K562 (cell line): ENCODE results near the gene ACLY. TPM values are rescaled to one million over a fixed set of nuclear protein-coding genes. Genes with fewer than 3 reads are reported as not detected.

ENCODE experiments used
- CEBPG ChIP-seq, 3 experiments: fragments of 200-800 bp in 1 of 3; sonication (Bioruptor generic) in 1 of 3; sonication (generic) in 1 of 3; formaldehyde crosslinking in 1 of 3; IDR thresholded peaks in 2 of 3; conservative IDR thresholded peaks in 1 of 3; 2 replicates each; pipeline versions ENCODE4 v1.6.1 to v1.8.0; 2016 to 2022; ENCODE audit warnings: missing compliant biosample characterization in 2 of 3, missing genetic modification characterization in 2 of 3, mild to moderate bottlenecking in 1 of 3, missing genetic modification reagents in 1 of 3
- CHD4 ChIP-seq: fragments of 200-600 bp; sonication (generic); IDR thresholded peaks from 3 replicates; pipeline ENCODE4 v1.6.1; 2012; ENCODE audit warnings: low read depth, mild to moderate bottlenecking, mixed read lengths, low read length, inconsistent platforms; ENCODE audit not compliant: insufficient read depth, insufficient replicate concordance, poor library complexity, severe bottlenecking
- E2F3 ChIP-seq: fragments of 250-450 bp; sonication (Bioruptor Pico); IDR thresholded peaks from 2 replicates; pipeline ENCODE4 v1.4.0; 2020; ENCODE audit warnings: mild to moderate bottlenecking
- L3MBTL2 ChIP-seq: fragments of 450-650 bp; IDR thresholded peaks from 2 replicates; pipeline ENCODE4 v1.6.1; 2016; ENCODE audit warnings: mild to moderate bottlenecking, moderate library complexity
- MTA2 ChIP-seq: fragments of 450-650 bp; IDR thresholded peaks from 2 replicates; pipeline ENCODE4 v1.6.1; 2016; ENCODE audit warnings: low read depth
- PML ChIP-seq: IDR thresholded peaks from 2 replicates; pipeline ENCODE4 v1.6.1; 2012; ENCODE audit warnings: low read length, inconsistent platforms
- POLR2AphosphoS5 ChIP-seq: IDR thresholded peaks from 2 replicates; pipeline ENCODE4 v1.6.1; 2011; ENCODE audit warnings: mild to moderate bottlenecking, low read depth, low read length, moderate library complexity; ENCODE audit not compliant: control insufficient read depth, insufficient read depth
- PTRF ChIP-seq: fragments of 450-650 bp; IDR thresholded peaks from 2 replicates; pipeline ENCODE4 v1.6.1; 2016; ENCODE audit warnings: mild to moderate bottlenecking, missing genetic modification characterization, missing compliant biosample characterization
- RBM39 ChIP-seq: fragments of 200-400 bp; formaldehyde crosslinking; optimal IDR thresholded peaks from 2 replicates; pipeline ENCODE3; 2018; ENCODE audit warnings: low read depth, low read length
- RFX1 ChIP-seq: fragments of 450-650 bp; IDR thresholded peaks from 2 replicates; pipeline ENCODE4 v1.6.1; 2016; ENCODE audit warnings: mild to moderate bottlenecking, moderate library complexity
- ZNF282 ChIP-seq: sonication (generic); formaldehyde crosslinking; IDR thresholded peaks from 2 replicates; pipeline ENCODE4 v1.8.1; 2023; ENCODE audit warnings: missing genetic modification reagents
- ZNF766 ChIP-seq: fragments of 200-800 bp; sonication (Bioruptor generic); conservative IDR thresholded peaks from 2 replicates; pipeline ENCODE4 v1.6.1; 2016; ENCODE audit warnings: missing genetic modification characterization, missing compliant biosample characterization
- polyA plus RNA-seq, 8 experiments: library from polyadenylated mRNA; depleted of rRNA in 4 of 8; stranded (reverse) in 5 of 8; unstranded in 3 of 8; fragments of >200 nt; fragmentation: Nextera tagmentation in 2 of 8; fragmentation: Illumina TruSeq in 1 of 8; extraction: Ambion mirVana in 2 of 8; extraction: Trizol in 1 of 8; gene quantifications; 2 replicates each; pipeline versions ENCODE4 v1.2.1 to v1.2.3, GENCODE V29; 2011 to 2014; ENCODE audit warnings: inconsistent platforms in 1 of 8, missing spikeins in 1 of 8
- total RNA-seq, 7 experiments: library from RNA; depleted of rRNA in 6 of 7; stranded (reverse); fragments of >200 nt in 6 of 7; fragmentation: Illumina TruSeq in 2 of 7; extraction: Trizol in 2 of 7; gene quantifications; 2 replicates each; pipeline versions ENCODE4 v1.2.1 to v1.2.3, GENCODE V29; 2011 to 2021; ENCODE audit warnings: low replicate concordance in 1 of 7
- TF ChIP-seq, protein P1 (sequence below): fragments of 250-450 bp; sonication (Bioruptor Pico); IDR thresholded peaks from 2 replicates; pipeline ENCODE4 v1.5.1; 2021; ENCODE audit warnings: mild to moderate bottlenecking
- TF ChIP-seq, protein P2 (sequence below): fragments of 450-650 bp; conservative IDR thresholded peaks from 2 replicates; pipeline ENCODE4 v1.6.1; 2016; ENCODE audit warnings: missing genetic modification characterization, low read depth, mild to moderate bottlenecking, missing compliant biosample characterization, moderate library complexity
- TF ChIP-seq, protein P3 (sequence below): fragments of 250-450 bp; sonication (Bioruptor Pico); IDR thresholded peaks from 2 replicates; pipeline ENCODE4 v1.8.0; 2021; ENCODE audit warnings: moderate library complexity, mild to moderate bottlenecking, inconsistent platforms
- TF ChIP-seq, protein P4 (sequence below), 2 experiments: fragments of 200-800 bp in 1 of 2; sonication (Bioruptor generic) in 1 of 2; sonication (generic) in 1 of 2; formaldehyde crosslinking in 1 of 2; IDR thresholded peaks in 1 of 2; conservative IDR thresholded peaks in 1 of 2; 2 replicates each; pipeline versions ENCODE4 v1.5.0 to v1.6.1; 2016 to 2020; ENCODE audit warnings: missing compliant biosample characterization in 1 of 2, missing genetic modification characterization in 1 of 2, missing genetic modification reagents in 1 of 2
- TF ChIP-seq, protein P5 (sequence below): sonication (generic); formaldehyde crosslinking; IDR thresholded peaks from 2 replicates; pipeline ENCODE4 v1.8.0; 2022; ENCODE audit warnings: mild to moderate bottlenecking, missing genetic modification reagents

The ACLY gene
- total and polyA plus RNA-seq, 9 of the 15 experiments (the other 6 are each of a cell fraction or from before 2014, with no cell fraction given), result 42.9 to 280 (median 125) TPM

DNA sequence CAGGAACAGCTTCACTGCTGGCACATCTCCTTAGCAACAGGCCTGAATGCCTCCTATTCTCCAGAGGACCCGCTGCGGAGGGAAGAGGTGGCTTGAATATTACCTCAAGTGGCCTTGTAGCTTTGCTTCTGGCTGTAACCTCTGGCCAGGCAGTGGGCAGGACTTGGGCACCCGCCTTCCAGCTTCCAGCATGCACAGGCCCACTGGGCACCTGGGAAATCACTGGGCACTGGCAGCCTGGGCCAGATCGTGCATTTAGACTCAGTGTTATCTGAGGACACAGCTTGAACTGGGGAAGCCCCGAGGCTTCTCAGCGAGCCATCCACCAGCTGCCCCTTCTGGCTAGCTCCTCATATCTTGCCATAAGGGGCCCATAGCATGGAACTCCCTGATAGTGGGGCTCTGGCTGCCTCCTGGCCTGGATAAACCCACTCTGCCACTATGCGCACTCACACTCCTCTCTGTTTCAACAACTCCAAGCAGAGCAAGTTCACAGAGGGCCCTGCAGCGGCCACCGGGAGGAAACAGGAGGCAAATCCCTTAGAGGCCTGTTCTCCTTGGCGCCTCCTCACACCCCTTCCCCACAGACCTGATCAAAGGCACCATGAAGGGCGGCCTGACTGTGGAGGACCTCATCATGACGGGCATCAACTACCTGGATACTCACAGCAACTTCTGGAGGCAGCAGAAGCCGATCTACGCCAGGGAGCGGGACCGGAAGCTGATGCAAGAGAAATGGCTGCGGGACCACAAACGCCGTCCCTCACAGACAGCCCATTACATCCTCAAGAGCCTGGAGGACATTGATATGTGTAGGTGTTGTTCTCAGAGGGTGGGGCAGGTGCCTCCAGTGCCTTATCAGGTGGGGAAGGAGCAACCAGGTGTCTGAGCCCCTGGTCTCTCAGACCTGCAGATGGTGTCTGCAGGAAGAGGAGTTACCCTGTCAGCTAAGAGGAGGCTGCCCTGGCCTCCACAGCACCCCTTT is 19.5 kb upstream of the ACLY start (continued):
- TF ChIP-seq, protein P1, sequence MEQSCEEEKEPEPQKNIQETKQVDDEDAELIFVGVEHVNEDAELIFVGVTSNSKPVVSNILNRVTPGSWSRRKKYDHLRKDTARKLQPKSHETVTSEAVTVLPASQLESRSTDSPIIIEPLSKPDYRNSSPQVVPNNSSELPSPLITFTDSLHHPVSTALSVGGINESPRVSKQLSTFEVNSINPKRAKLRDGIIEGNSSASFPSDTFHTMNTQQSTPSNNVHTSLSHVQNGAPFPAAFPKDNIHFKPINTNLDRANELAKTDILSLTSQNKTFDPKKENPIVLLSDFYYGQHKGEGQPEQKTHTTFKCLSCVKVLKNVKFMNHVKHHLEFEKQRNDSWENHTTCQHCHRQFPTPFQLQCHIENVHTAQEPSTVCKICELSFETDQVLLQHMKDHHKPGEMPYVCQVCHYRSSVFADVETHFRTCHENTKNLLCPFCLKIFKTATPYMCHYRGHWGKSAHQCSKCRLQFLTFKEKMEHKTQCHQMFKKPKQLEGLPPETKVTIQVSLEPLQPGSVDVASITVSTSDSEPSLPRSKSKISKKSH (CRISPR knock-in tag), result no peak
- TF ChIP-seq, protein P2, sequence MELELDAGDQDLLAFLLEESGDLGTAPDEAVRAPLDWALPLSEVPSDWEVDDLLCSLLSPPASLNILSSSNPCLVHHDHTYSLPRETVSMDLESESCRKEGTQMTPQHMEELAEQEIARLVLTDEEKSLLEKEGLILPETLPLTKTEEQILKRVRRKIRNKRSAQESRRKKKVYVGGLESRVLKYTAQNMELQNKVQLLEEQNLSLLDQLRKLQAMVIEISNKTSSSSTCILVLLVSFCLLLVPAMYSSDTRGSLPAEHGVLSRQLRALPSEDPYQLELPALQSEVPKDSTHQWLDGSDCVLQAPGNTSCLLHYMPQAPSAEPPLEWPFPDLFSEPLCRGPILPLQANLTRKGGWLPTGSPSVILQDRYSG, result no peak
- TF ChIP-seq, protein P3, sequence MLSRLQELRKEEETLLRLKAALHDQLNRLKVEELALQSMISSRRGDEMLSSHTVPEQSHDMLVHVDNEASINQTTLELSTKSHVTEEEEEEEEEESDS, result no peak
- TF ChIP-seq E2F3 (CRISPR knock-in tag) (no peak), CEBPG (CRISPR knock-in tag; IDR thresholded peaks at IDR 0.05) (peak; percentile 88; the same call in 1 of the 2 replicates), CEBPG (tag; conservative IDR thresholded peaks at IDR 0.05 in 1 of 2, IDR thresholded peaks at IDR 0.05 in 1 of 2) (peak in 1 of 2 experiments; percentile 69; a peak in 2 of 4 replicates), PML (peak; percentile 52; the same call in 1 of the 2 replicates), POLR2AphosphoS5 (peak; percentile 74; the same call in 1 of the 2 replicates), ZNF766 (CRISPR knock-in tag) (0 out of 2 replicates have a peak, but pooled peaks have one; percentile 50), CHD4 (no peak), L3MBTL2 (peak; percentile 23; the same call in 1 of the 2 replicates), ZNF282 (no peak), PTRF (tag) (no peak), RFX1 (no peak), RBM39 (no peak), MTA2 (peak; percentile 65)
- TF ChIP-seq, protein P4, sequence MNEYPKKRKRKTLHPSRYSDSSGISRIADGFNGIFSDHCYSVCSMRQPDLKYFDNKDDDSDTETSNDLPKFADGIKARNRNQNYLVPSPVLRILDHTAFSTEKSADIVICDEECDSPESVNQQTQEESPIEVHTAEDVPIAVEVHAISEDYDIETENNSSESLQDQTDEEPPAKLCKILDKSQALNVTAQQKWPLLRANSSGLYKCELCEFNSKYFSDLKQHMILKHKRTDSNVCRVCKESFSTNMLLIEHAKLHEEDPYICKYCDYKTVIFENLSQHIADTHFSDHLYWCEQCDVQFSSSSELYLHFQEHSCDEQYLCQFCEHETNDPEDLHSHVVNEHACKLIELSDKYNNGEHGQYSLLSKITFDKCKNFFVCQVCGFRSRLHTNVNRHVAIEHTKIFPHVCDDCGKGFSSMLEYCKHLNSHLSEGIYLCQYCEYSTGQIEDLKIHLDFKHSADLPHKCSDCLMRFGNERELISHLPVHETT (CRISPR knock-in tag; conservative IDR thresholded peaks at IDR 0.05 in 1 of 2, IDR thresholded peaks at IDR 0.05 in 1 of 2), result peak in 1 of 2 experiments; percentile 79; a peak in 2 of 4 replicates
- TF ChIP-seq, protein P5, sequence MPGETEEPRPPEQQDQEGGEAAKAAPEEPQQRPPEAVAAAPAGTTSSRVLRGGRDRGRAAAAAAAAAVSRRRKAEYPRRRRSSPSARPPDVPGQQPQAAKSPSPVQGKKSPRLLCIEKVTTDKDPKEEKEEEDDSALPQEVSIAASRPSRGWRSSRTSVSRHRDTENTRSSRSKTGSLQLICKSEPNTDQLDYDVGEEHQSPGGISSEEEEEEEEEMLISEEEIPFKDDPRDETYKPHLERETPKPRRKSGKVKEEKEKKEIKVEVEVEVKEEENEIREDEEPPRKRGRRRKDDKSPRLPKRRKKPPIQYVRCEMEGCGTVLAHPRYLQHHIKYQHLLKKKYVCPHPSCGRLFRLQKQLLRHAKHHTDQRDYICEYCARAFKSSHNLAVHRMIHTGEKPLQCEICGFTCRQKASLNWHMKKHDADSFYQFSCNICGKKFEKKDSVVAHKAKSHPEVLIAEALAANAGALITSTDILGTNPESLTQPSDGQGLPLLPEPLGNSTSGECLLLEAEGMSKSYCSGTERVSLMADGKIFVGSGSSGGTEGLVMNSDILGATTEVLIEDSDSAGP (CRISPR knock-in tag), result no peak
